BE2C (cell line): Measurements from ENCODE around the gene QRSL1. TPM values are rescaled to one million over a fixed set of nuclear protein-coding genes. Genes with fewer than 3 reads are reported as not detected.
"Not testable (repeated sequence)": the region's sequence is repeated elsewhere in the genome, so short reads cannot be mapped to it uniquely, and the experiment has no call there.

Source experiments
- DNase-seq: peaks from one replicate; pipeline ENCODE4 v3.0.0-alpha.2; 2020
- H3K27me3 ChIP-seq: fragments of 250-450 bp; sonication (Bioruptor Pico); 2 replicates; pipeline ENCODE4 v1.5.1; 2020; ENCODE audit warnings: mild to moderate bottlenecking
- H3K36me3 ChIP-seq: fragments of 250-450 bp; sonication (Bioruptor Pico); 2 replicates; pipeline ENCODE4 v1.5.1; 2020; ENCODE audit warnings: mild to moderate bottlenecking
- H3K4me1 ChIP-seq: fragments of 250-450 bp; sonication (Bioruptor Pico); 2 replicates; pipeline ENCODE4 v1.5.1; 2020
- H3K4me3 ChIP-seq: 2 replicates; pipeline ENCODE4 v1.5.1; 2011; ENCODE audit warnings: low read depth, low read length
- H3K9me3 ChIP-seq: fragments of 250-450 bp; sonication (Bioruptor Pico); 2 replicates; pipeline ENCODE4 v1.5.1; 2020
- CTCF ChIP-seq: IDR thresholded peaks from 2 replicates; pipeline ENCODE4 v1.5.1; 2012; ENCODE audit warnings: mild to moderate bottlenecking, low read depth, low read length
- polyA plus RNA-seq: library from polyadenylated mRNA; unstranded; fragments of >200 nt; gene quantifications from one replicate; pipeline ENCODE4 v1.2.1, GENCODE V29; 2012; ENCODE audit warnings: low read depth, missing spikeins; ENCODE audit not compliant: insufficient read length, insufficient read depth

The QRSL1 gene
- polyA plus RNA-seq, result 11.9 TPM

GRCh38 chr6:106629103-106629858, at the start of gene QRSL1, which contains the start of gene RTN4IP1:
Gene QRSL1 (plus strand): TSS chr6:106629578. CDS start chr6:106629682, 104 bp downstream.
Gene RTN4IP1 (minus strand): TSS chr6:106629498. CDS start chr6:106629021, 477 bp downstream.
- Histone ChIP-seq H3K36me3 (no peaks in the 10 kb centered on the region), H3K4me3 (peak within 1 kb of the TSS; percentile 93), H3K4me1 (no peaks in the 10 kb centered on the region; the same call in 1 of the 2 replicates), H3K27me3 (no peaks in the 10 kb centered on the region), H3K9me3 (no peaks in the 10 kb centered on the region)
- peak; percentile 88 for DNase-seq
- TF ChIP-seq CTCF, result no peak

GRCh38 chr6:106581468-106581867, 47.9 kb upstream of the QRSL1 start:
- no peak overlapping the region for H3K4me3 ChIP-seq
- no peak for DNase-seq
- H3K4me1 ChIP-seq, result no peaks in the 10 kb centered on the region
- no peaks in the 10 kb centered on the region for H3K9me3 ChIP-seq
- no peaks in the 10 kb centered on the region for H3K27me3 ChIP-seq
- H3K36me3 ChIP-seq, result peaks cover under 1% of the 10 kb centered on the region; the same call in 1 of the 2 replicates
- no peak for TF ChIP-seq CTCF

GRCh38 chr6:106586815-106587415, 42.5 kb upstream of the QRSL1 start:
- Histone ChIP-seq H3K4me3 (no peak overlapping the region), H3K9me3 (no peaks in the 10 kb centered on the region), H3K4me1 (no peaks in the 10 kb centered on the region), H3K27me3 (no peaks in the 10 kb centered on the region), H3K36me3 (peaks cover 14% of the 10 kb centered on the region)
- DNase-seq, result no peak
- no peak for TF ChIP-seq CTCF

GRCh38 chr6:106588937-106589336, 40.4 kb upstream of the QRSL1 start:
- not testable (repeated sequence) for H3K27me3 ChIP-seq, H3K4me3 ChIP-seq, H3K4me1 ChIP-seq, H3K9me3 ChIP-seq, DNase-seq
- peaks cover 14% of the 10 kb centered on the region for H3K36me3 ChIP-seq

GRCh38 chr6:106591111-106591825, 38.1 kb upstream of the QRSL1 start:
- H3K36me3 ChIP-seq, result peaks cover 14% of the 10 kb centered on the region
- H3K27me3 ChIP-seq, result no peaks in the 10 kb centered on the region
- DNase-seq, result no peak
- no peaks in the 10 kb centered on the region for H3K4me1 ChIP-seq
- TF ChIP-seq CTCF, result no peak
- no peak overlapping the region for H3K4me3 ChIP-seq
- no peaks in the 10 kb centered on the region for H3K9me3 ChIP-seq

GRCh38 chr6:106599440-106599839, 29.9 kb upstream of the QRSL1 start:
- Histone ChIP-seq H3K36me3 (no peaks in the 10 kb centered on the region), H3K4me1 (no peaks in the 10 kb centered on the region), H3K4me3 (no peak overlapping the region), H3K27me3 (no peaks in the 10 kb centered on the region), H3K9me3 (no peaks in the 10 kb centered on the region)
- no peak for TF ChIP-seq CTCF
- DNase-seq, result no peak
